ENCODE results near the gene RXRA. TPM values are rescaled to one million over a fixed set of nuclear protein-coding genes. Genes with fewer than 3 reads are reported as not detected.
A peak's percentile ranks its signal among the peaks of the same experiment; 100 is the strongest.

The RXRA gene
- total and polyA plus RNA-seq, 4 experiments from 2014 or later: 1.0 to 11.9 (median 6.4) TPM

DNA sequence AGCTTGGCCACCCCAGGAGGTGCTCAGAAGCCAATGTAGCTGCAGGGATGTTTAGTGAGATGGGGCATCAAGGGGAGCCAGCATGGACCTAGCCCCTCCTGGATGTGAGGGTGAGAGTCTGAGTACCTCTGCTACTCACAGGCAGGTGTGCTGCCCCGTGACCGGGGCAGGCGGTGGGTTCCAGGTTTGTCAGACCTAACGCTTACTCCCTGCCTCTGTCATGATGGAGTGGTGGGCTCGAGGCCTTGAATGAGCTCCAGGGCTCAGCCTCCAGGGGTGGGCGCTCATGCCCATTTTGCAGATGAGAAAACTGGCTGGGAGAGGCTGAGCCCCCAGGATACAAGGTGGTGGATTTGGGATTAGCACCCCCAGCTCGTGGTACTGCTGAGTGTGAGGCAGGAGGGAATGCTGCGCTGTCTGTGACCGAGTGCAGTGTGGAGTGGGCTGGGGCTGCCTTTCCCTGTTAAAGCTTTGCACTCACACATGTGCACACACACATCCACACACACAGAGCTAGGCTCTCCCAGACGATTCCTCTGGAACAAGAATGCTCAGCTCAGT is 1.5 kb downstream of the RXRA start:
- Mint-ChIP-seq H3K4me1 (peaks cover 4 to 32% (median 12%) of the 10 kb centered on the region in 4 donors), H3K4me3 (peak overlapping the region; percentile 34 to 69 (median 56)), H3K27ac (peak overlapping the region in 2 of 7 donors; percentile 7 to 68), H3K36me3 (no peaks in the 10 kb centered on the region), H3K9me3 (no peaks in the 10 kb centered on the region), H3K27me3 (no peaks in the 10 kb centered on the region)
- H3K4me1 ChIP-seq (ENCODE audit: insufficient read depth, low read length): peaks cover 22% of the 10 kb centered on the region
- CTCF ChIA-PET (ENCODE audit: partially characterized antibody): no interaction called here
- POLR2A ChIA-PET (ENCODE audit: partially characterized antibody): interaction anchor here (0.8 to 1.4 kb wide), 5 partner anchors 64 to 163 kb away, joined by 3 to 5 read pairs (median 3); partner anchors contain the start of gene RNU6ATAC
- H3K27ac ChIP-seq (ENCODE audit: low read depth, low read length): no peak overlapping the region
- no peak for DNase-seq
- no peaks in the 10 kb centered on the region for H3K9me3 ChIP-seq (ENCODE audit: control insufficient read depth in 1 of 2, low read length in 2 of 2)
- H3K4me3 ChIP-seq (ENCODE audit: low read length in 2 of 2): peak overlapping the region in 1 of 2 donors; percentile 17
- intact Hi-C loops (cut with micrococcal nuclease): loop anchor here (2.0 to 5.0 kb wide), 3 partner anchors 70 to 259 kb away; partner anchors contain the start of genes BRD3 and RNU6ATAC
- H3K27me3 ChIP-seq (ENCODE audit: insufficient read depth, low read length): no peaks in the 10 kb centered on the region
- H3K36me3 ChIP-seq (ENCODE audit: insufficient read depth, low read length): no peaks in the 10 kb centered on the region

DNA sequence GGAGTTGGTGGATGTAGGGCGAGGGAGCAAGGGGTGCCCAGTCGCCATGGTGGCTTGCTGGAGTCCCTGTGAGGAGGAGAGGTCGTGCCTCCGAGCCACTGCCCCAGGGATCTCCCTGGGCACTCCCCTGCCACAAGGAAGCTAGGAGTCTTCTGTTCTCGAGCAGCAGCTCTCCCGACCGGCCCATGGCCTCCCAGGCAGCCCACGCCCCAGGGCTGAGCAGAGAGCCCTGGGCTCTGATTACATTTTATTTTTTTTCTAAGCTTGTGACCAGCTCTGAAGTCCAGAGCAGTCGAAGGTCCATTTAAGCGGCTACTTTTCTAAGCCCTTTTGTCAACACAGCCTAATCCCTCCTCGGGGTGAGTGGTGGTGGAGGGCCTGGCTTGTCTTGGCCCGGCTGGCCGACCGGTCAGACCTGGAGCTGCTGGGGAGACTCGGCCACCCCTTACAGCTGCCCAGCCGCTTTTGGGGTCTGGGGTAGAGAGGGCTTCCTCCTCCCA is 2.1 kb downstream of the RXRA start:
- Histone ChIP-seq H3K27me3 (ENCODE audit: insufficient read depth, low read length) (no peaks in the 10 kb centered on the region), H3K4me3 (ENCODE audit: low read length in 2 of 2) (no peak overlapping the region), H3K36me3 (ENCODE audit: insufficient read depth, low read length) (no peaks in the 10 kb centered on the region), H3K27ac (ENCODE audit: low read depth, low read length) (no peak overlapping the region), H3K4me1 (ENCODE audit: insufficient read depth, low read length) (peaks cover 22% of the 10 kb centered on the region), H3K9me3 (ENCODE audit: control insufficient read depth in 1 of 2, low read length in 2 of 2) (no peaks in the 10 kb centered on the region)
- no peak for DNase-seq
- ChIA-PET POLR2A (ENCODE audit: partially characterized antibody) (interaction anchor here (1.4 kb wide), 1 partner anchor 79 kb away, joined by 4 read pairs; no protein-coding TSS in a partner anchor), CTCF (ENCODE audit: partially characterized antibody) (no interaction called here)
- intact Hi-C loops (cut with micrococcal nuclease): loop anchor here (5.0 kb wide), 1 partner anchor 69 kb away; no protein-coding TSS in a partner anchor
- Mint-ChIP-seq H3K4me1 (peaks cover 4 to 32% (median 12%) of the 10 kb centered on the region in 4 donors), H3K36me3 (no peaks in the 10 kb centered on the region), H3K27ac (peak overlapping the region in 2 of 7 donors; percentile 18 to 68), H3K27me3 (no peaks in the 10 kb centered on the region), H3K9me3 (no peaks in the 10 kb centered on the region), H3K4me3 (peak overlapping the region in 7 of 8 donors; percentile 30 to 68 (median 47))

DNA sequence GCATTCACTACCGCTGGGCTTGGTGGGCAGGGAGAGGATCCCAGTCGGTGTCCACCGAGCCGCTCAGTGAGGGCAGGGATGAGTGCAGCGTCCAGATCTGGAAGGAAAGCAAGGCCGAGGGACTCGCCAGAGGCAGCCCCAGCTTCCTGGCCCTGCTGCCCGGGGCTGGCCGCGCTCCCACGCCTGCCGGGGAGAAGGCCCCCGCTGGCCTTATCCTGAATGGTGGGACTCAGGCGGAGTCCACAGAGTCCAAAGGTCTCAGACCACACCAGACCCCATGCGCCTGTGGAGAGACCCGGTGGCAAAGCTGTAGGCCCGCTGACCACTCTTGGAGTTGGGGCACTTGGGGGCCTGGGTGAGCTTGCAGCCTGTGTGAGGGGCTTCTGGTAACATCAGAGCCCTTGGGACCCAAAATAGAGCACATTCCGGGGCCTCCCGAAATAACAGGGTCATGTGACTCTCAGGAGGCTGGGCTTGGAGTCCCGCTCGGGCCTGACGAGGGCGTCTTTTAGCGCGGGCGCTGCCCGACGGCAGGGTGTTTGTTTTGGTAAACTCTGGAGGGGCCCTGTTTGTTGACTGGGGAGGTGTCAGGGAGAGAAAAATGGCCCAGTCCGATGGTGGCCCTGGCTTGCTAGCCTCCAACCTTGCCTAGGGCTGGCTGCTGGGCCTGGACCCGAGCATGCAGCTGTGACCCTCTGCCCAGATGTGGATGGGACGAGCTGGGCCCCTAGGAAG is 2.8 kb downstream of the RXRA start:
- POLR2A ChIA-PET (ENCODE audit: partially characterized antibody): no interaction called here
- H3K4me3 ChIP-seq (ENCODE audit: low read length in 2 of 2): no peak overlapping the region
- no peaks in the 10 kb centered on the region for H3K27me3 ChIP-seq (ENCODE audit: insufficient read depth, low read length)
- H3K4me1 ChIP-seq (ENCODE audit: insufficient read depth, low read length): peaks cover 22% of the 10 kb centered on the region
- H3K27ac Mint-ChIP-seq: peak overlapping the region in 2 of 7 donors; percentile 41 to 62
- intact Hi-C loops (cut with micrococcal nuclease): loop anchor here (5.0 kb wide), 1 partner anchor 68 kb away; no protein-coding TSS in a partner anchor
- H3K4me3 Mint-ChIP-seq: no peak overlapping the region
- H3K36me3 ChIP-seq (ENCODE audit: insufficient read depth, low read length): no peaks in the 10 kb centered on the region
- no peaks in the 10 kb centered on the region for H3K36me3 Mint-ChIP-seq
- CTCF ChIA-PET (ENCODE audit: partially characterized antibody): no interaction called here
- no peaks in the 10 kb centered on the region for H3K27me3 Mint-ChIP-seq
- DNase-seq: no peak
- peaks cover 4 to 32% (median 12%) of the 10 kb centered on the region in 4 donors for H3K4me1 Mint-ChIP-seq
- H3K9me3 Mint-ChIP-seq: no peaks in the 10 kb centered on the region
- no peak overlapping the region for H3K27ac ChIP-seq (ENCODE audit: low read depth, low read length)
- H3K9me3 ChIP-seq (ENCODE audit: control insufficient read depth in 1 of 2, low read length in 2 of 2): no peaks in the 10 kb centered on the region

DNA sequence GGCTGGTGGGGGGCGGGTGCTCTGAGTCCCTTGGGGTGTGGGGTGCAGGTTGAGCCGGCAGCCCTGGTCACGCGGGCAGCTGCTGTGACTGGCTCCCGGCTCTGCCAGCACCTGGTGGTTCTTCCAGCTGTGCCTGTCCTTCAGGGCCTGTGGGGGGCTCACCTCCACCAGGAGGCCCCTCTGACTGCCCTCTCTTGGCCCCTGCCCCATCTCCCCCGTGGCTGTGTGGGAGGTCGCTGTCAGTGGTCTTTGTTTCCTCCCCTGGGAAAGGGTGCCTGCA is 3.3 kb downstream of the RXRA start:
- Histone ChIP-seq H3K4me1 (ENCODE audit: insufficient read depth, low read length) (peaks cover 20% of the 10 kb centered on the region), H3K36me3 (ENCODE audit: insufficient read depth, low read length) (no peaks in the 10 kb centered on the region), H3K9me3 (ENCODE audit: control insufficient read depth in 1 of 2, low read length in 2 of 2) (no peaks in the 10 kb centered on the region), H3K27ac (ENCODE audit: low read depth, low read length) (no peak overlapping the region), H3K27me3 (ENCODE audit: insufficient read depth, low read length) (no peaks in the 10 kb centered on the region), H3K4me3 (ENCODE audit: low read length in 2 of 2) (no peak overlapping the region)
- CTCF ChIA-PET (ENCODE audit: partially characterized antibody): no interaction called here
- no peaks in the 10 kb centered on the region for H3K27me3 Mint-ChIP-seq
- no peaks in the 10 kb centered on the region for H3K36me3 Mint-ChIP-seq
- no peak for DNase-seq
- intact Hi-C loops (cut with micrococcal nuclease): loop anchor here (5.0 kb wide), 1 partner anchor 68 kb away; no protein-coding TSS in a partner anchor
- H3K4me3 Mint-ChIP-seq: peak overlapping the region in 3 of 8 donors; percentile 12 to 44 (median 35)
- peaks cover 2 to 29% (median 9%) of the 10 kb centered on the region in 4 donors for H3K4me1 Mint-ChIP-seq
- POLR2A ChIA-PET (ENCODE audit: partially characterized antibody): no interaction called here
- H3K9me3 Mint-ChIP-seq: no peaks in the 10 kb centered on the region
- peak overlapping the region in 1 of 7 donors; percentile 62 for H3K27ac Mint-ChIP-seq

- H3K27me3 Mint-ChIP-seq: no peaks in the 10 kb centered on the region
- no peak for DNase-seq
- intact Hi-C loops (cut with micrococcal nuclease): loop anchor here (5.0 kb wide), 1 partner anchor 67 kb away; no protein-coding TSS in a partner anchor
- H3K9me3 Mint-ChIP-seq: no peaks in the 10 kb centered on the region
- ChIA-PET POLR2A (ENCODE audit: partially characterized antibody) (no interaction called here), CTCF (ENCODE audit: partially characterized antibody) (no interaction called here)
- no peak overlapping the region for H3K4me3 ChIP-seq (ENCODE audit: low read length in 2 of 2)
- H3K36me3 Mint-ChIP-seq: no peaks in the 10 kb centered on the region
- H3K27me3 ChIP-seq (ENCODE audit: insufficient read depth, low read length): no peaks in the 10 kb centered on the region
- no peak overlapping the region for H3K27ac ChIP-seq (ENCODE audit: low read depth, low read length)
- H3K4me1 ChIP-seq (ENCODE audit: insufficient read depth, low read length): peaks cover 16% of the 10 kb centered on the region
- H3K4me1 Mint-ChIP-seq: peaks cover 0 to 25% (median 7%) of the 10 kb centered on the region in 4 donors
- H3K4me3 Mint-ChIP-seq: peak overlapping the region in 3 of 8 donors; percentile 12 to 44 (median 35)
- H3K9me3 ChIP-seq (ENCODE audit: control insufficient read depth in 1 of 2, low read length in 2 of 2): no peaks in the 10 kb centered on the region
- peak overlapping the region in 3 of 7 donors; percentile 13 to 62 (median 19) for H3K27ac Mint-ChIP-seq
- no peaks in the 10 kb centered on the region for H3K36me3 ChIP-seq (ENCODE audit: insufficient read depth, low read length)
These were observed 3.6 kb downstream of the RXRA start for GRCh38 chr9:134329886-134330285.

DNA sequence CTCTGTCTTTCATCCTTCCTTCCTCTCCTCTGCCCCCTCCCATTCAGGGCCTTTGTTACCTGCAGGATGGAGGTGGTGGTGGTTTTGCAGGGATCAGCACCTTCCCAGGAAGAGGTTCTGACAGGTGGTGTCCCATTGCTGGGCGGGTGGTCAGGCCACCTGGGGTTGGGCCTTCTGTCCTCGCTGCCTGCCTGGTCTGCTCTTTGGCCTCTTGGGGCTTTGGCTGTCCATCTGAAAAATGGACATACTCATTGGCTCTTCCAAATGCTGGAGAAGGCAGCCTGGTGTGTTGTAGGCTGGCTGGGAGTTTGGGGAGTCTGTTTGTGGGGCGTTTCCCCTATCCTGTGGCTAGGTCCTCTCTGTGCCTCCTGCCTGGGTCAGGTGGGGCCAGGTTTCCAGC is 4.3 kb downstream of the RXRA start:
- no peaks in the 10 kb centered on the region for H3K36me3 Mint-ChIP-seq
- H3K27me3 ChIP-seq (ENCODE audit: insufficient read depth, low read length): no peaks in the 10 kb centered on the region
- H3K4me3 Mint-ChIP-seq: peak overlapping the region in 1 of 8 donors; percentile 35
- H3K4me1 Mint-ChIP-seq: peaks cover 0 to 25% (median 7%) of the 10 kb centered on the region in 4 donors
- intact Hi-C loops (cut with micrococcal nuclease): no loop called here
- CTCF ChIA-PET (ENCODE audit: partially characterized antibody): no interaction called here
- H3K36me3 ChIP-seq (ENCODE audit: insufficient read depth, low read length): no peaks in the 10 kb centered on the region
- H3K4me3 ChIP-seq (ENCODE audit: low read length in 2 of 2): no peak overlapping the region
- POLR2A ChIA-PET (ENCODE audit: partially characterized antibody): no interaction called here
- H3K9me3 ChIP-seq (ENCODE audit: control insufficient read depth in 1 of 2, low read length in 2 of 2): no peaks in the 10 kb centered on the region
- no peaks in the 10 kb centered on the region for H3K9me3 Mint-ChIP-seq
- DNase-seq: peak in 1 of 5 donors; percentile 32
- no peaks in the 10 kb centered on the region for H3K27me3 Mint-ChIP-seq
- peaks cover 13% of the 10 kb centered on the region for H3K4me1 ChIP-seq (ENCODE audit: insufficient read depth, low read length)
- H3K27ac Mint-ChIP-seq: peak overlapping the region in 2 of 7 donors; percentile 11 to 62
- H3K27ac ChIP-seq (ENCODE audit: low read depth, low read length): no peak overlapping the region
